ENCODE measurements around the gene SUPT4H1.
A peak's percentile ranks its signal among the peaks of the same experiment; 100 is the strongest.
"Not testable (repeated sequence)": the region's sequence is repeated elsewhere in the genome, so short reads cannot be mapped to it uniquely, and the experiment has no call there.

The SUPT4H1 gene

GRCh38 chr17:58351831-58352595, at the start of gene SUPT4H1:
Gene SUPT4H1 (minus strand): TSS chr17:58352201. CDS start chr17:58352135, 66 bp downstream.
- peak; percentile 73 to 86 (median 85) for DNase-seq (ENCODE audit: low read depth in 3 of 3)

- no peak for DNase-seq (ENCODE audit: low read depth in 3 of 3)
Measured at GRCh38 chr17:58401287-58401686, 49.3 kb upstream of the SUPT4H1 start.

- no peak for DNase-seq (ENCODE audit: low read depth in 3 of 3)
Measured at GRCh38 chr17:58400826-58401225, 48.8 kb upstream of the SUPT4H1 start.

- no peak for DNase-seq (ENCODE audit: low read depth in 3 of 3)
Measured at GRCh38 chr17:58399974-58400373, 48.0 kb upstream of the SUPT4H1 start.

- DNase-seq (ENCODE audit: low read depth in 3 of 3), result no peak
Measured at GRCh38 chr17:58398574-58399266, 46.7 kb upstream of the SUPT4H1 start.

- DNase-seq (ENCODE audit: low read depth in 3 of 3), result not testable (repeated sequence)
Measured at GRCh38 chr17:58397421-58397820, 45.4 kb upstream of the SUPT4H1 start.

- no peak for DNase-seq (ENCODE audit: low read depth in 3 of 3)
Measured at GRCh38 chr17:58396173-58396572, 44.2 kb upstream of the SUPT4H1 start.

GRCh38 chr17:58394534-58395223, 42.7 kb upstream of the SUPT4H1 start:
- no peak for DNase-seq (ENCODE audit: low read depth in 3 of 3)

- DNase-seq (ENCODE audit: low read depth in 3 of 3), result no peak
Measured at GRCh38 chr17:58391302-58391984, 39.4 kb upstream of the SUPT4H1 start.

GRCh38 chr17:58390884-58391283, 38.9 kb upstream of the SUPT4H1 start:
- no peak for DNase-seq (ENCODE audit: low read depth in 3 of 3)

- DNase-seq (ENCODE audit: low read depth in 3 of 3), result no peak
Measured at GRCh38 chr17:58388302-58389190, 36.5 kb upstream of the SUPT4H1 start.

- no peak for DNase-seq (ENCODE audit: low read depth in 3 of 3)
Measured at GRCh38 chr17:58387834-58388233, 35.8 kb upstream of the SUPT4H1 start.

- DNase-seq (ENCODE audit: low read depth in 3 of 3), result no peak
Measured at GRCh38 chr17:58386708-58387107, 34.7 kb upstream of the SUPT4H1 start.

- DNase-seq (ENCODE audit: low read depth in 3 of 3), result no peak
Measured at GRCh38 chr17:58385359-58385899, 33.4 kb upstream of the SUPT4H1 start.

- no peak for DNase-seq (ENCODE audit: low read depth in 3 of 3)
Measured at GRCh38 chr17:58384897-58385296, 32.9 kb upstream of the SUPT4H1 start.

- no peak for DNase-seq (ENCODE audit: low read depth in 3 of 3)
Measured at GRCh38 chr17:58383892-58384462, 32.0 kb upstream of the SUPT4H1 start.

GRCh38 chr17:58382872-58383242, 30.9 kb upstream of the SUPT4H1 start:
- DNase-seq (ENCODE audit: low read depth in 3 of 3), result no peak

GRCh38 chr17:58382108-58382871, 30.3 kb upstream of the SUPT4H1 start:
- no peak for DNase-seq (ENCODE audit: low read depth in 3 of 3)

All from stimulated activated CD4-positive, alpha-beta T cell treated with anti-CD3 and anti-CD28 coated beads, TNF-alpha, amount 100 ng/mL, for 4 hours (primary cell).